Pancreas (tissue), 10 donors: Measurements from ENCODE around the gene SEPTIN6. TPM values are rescaled to one million over a fixed set of nuclear protein-coding genes. Genes with fewer than 3 reads are reported as not detected.

ENCODE experiments used
- ATAC-seq, 4 donors: fragments of 200-7000 bp; cut with Tn5 transposase; one replicate each; pipeline versions ENCODE4 v1.8.0 to v1.9.1; 2020; ENCODE audit warnings: mild to moderate bottlenecking in 4 of 4, moderate library complexity in 4 of 4
- DNase-seq, 6 donors: peaks; one replicate each; pipeline ENCODE4 v3.0.0-alpha.2; 2020
- FAIRE-seq: peaks from 2 replicates; lab custom pipeline; 2012; peaks lifted over from hg19 to GRCh38; lab: Jason Lieb, UNC
- H3K27ac ChIP-seq, 4 donors: fragments of 200-600 bp; sonication (generic); 1 replicate in 3 of 4; 2 replicates in 1 of 4; pipeline versions ENCODE4 v1.5.0 to v1.8.0; 2020
- H3K27me3 ChIP-seq, 4 donors: fragments of 200-600 bp; one replicate each; pipeline ENCODE4 v1.8.0; 2021
- H3K36me3 ChIP-seq, 3 donors: fragments of 200-600 bp; sonication (generic) in 1 of 3; one replicate each; pipeline versions ENCODE4 v1.5.0 to v1.8.0; 2020 to 2021
- H3K4me1 ChIP-seq, 3 donors: fragments of 200-600 bp; one replicate each; pipeline ENCODE4 v1.8.0; 2021
- H3K4me3 ChIP-seq, 4 donors: fragments of 200-600 bp; sonication (generic) in 2 of 4; one replicate each; pipeline versions ENCODE4 v1.5.0 to v1.8.0; 2020 to 2021
- H3K9me3 ChIP-seq, 4 donors: fragments of 200-600 bp; one replicate each; pipeline ENCODE4 v1.8.0; 2021
- CTCF ChIP-seq, 4 donors: fragments of 200-600 bp; sonication (generic) in 3 of 4; IDR thresholded peaks; one replicate each; pipeline versions ENCODE4 v1.5.0 to v1.8.0; 2021; ENCODE audit warnings: antibody characterized with exemption in 4 of 4
- WGBS, 2 donors: extraction: QIAGEN DNeasy Blood & Tissue Kit; methylation state at CpG; one replicate each; pipeline ENCODE4 v1.1.7; 2013; 5-methylcytosine and 5-hydroxymethylcytosine counted together
- intact Hi-C, 3 donors: fragments of 100-400 bp; cut with DNase I; formaldehyde crosslinking; loops; one replicate each; pipeline versions ENCODE4 v1.11.1 to v1.14.2; 2022
- polyA plus RNA-seq, 2 donors: library from polyadenylated mRNA; stranded (reverse); fragments of 200-250 nt; gene quantifications; one replicate each; pipeline ENCODE4 v1.2.3, GENCODE V29; 2013
- total RNA-seq, 6 donors: library from RNA; stranded (reverse); fragmentation: NEBNext Ultra II Directional in 4 of 6; extraction: Animal tissue kit (Norgen Biotek cat#: 25700) in 4 of 6; gene quantifications; one replicate each; pipeline versions ENCODE4 v1.2.1 to v1.2.4, GENCODE V29; 2021 to 2023
- donor health status: healthy with polysubstance abuse.
- donor health status: DM: no; HTN: no; CAD: no; lungs with moderate emphysema.
- donor health status: DM: no; HTN: no; CAD: no.
- donor health status: control.
- donor health status: control.
- donor health status: Bipolar disorder and iron deficiency.
- donor health status: DM: yes; HTN: yes; CAD: no.
- donor health status: DM: no; HTN: no; CAD: no.
- donor health status: DM: no; HTN: no; CAD: no.
- donor health status: DM: yes; HTN: yes; CAD: no.

The SEPTIN6 gene
- 10 to 100 TPM in 1 of 6 donors, 1 to 10 TPM in 5; 1.5 to 10.2 (median 3.8) TPM for total RNA-seq
- 1 to 10 TPM; 2.4 to 4.3 TPM for polyA plus RNA-seq

GRCh38 chrX:119693040-119693995 lies at the start of gene SEPTIN6:
Gene SEPTIN6, minus strand, starts transcription at chrX:119693168. Its CDS starts 63 bp downstream, at chrX:119693105.
- no peaks in the 10 kb centered on the region for H3K27me3 ChIP-seq
- H3K4me1 ChIP-seq, result no peaks in the 10 kb centered on the region
- H3K9me3 ChIP-seq, result no peaks in the 10 kb centered on the region
- H3K4me3 ChIP-seq, result peak within 1 kb of the TSS; percentile 44 to 60 (median 50)
- DNase-seq (peak; percentile 37 to 81 (median 56)), FAIRE-seq (no peak), ATAC-seq (peak; percentile 73 to 86 (median 84))
- H3K27ac ChIP-seq, result peak within 1 kb of the TSS in 3 of 4 donors; percentile 7 to 53 (median 39)
- H3K36me3 ChIP-seq, result no peaks in the 10 kb centered on the region
- TF ChIP-seq CTCF (IDR thresholded peaks at IDR 0.05), result no peak
- 14 to 29% methylated on average over 53 to 55 of the region's 59 CpGs for WGBS, 2 donors
- intact Hi-C loops, result no loop called here

GRCh38 chrX:119738742-119739141 lies 45.8 kb upstream of the SEPTIN6 start:
- WGBS, 2 donors, result 62 to 64% methylated on average over 5 of the region's 5 CpGs
- Histone ChIP-seq H3K27me3 (no peaks in the 10 kb centered on the region), H3K27ac (no peak overlapping the region), H3K4me1 (no peaks in the 10 kb centered on the region), H3K9me3 (no peaks in the 10 kb centered on the region), H3K36me3 (no peaks in the 10 kb centered on the region), H3K4me3 (no peak overlapping the region)
- TF ChIP-seq CTCF (IDR thresholded peaks at IDR 0.05), result no peak
- no peak for DNase-seq
- no peak for FAIRE-seq
- ATAC-seq, result no peak
- intact Hi-C loops, result loop anchor here in 1 of 3 donors (10.0 kb wide), 1 partner anchor 224 kb away; no protein-coding TSS in a partner anchor

- intact Hi-C loops, result loop anchor here in 1 of 3 donors (10.0 kb wide), 1 partner anchor 221 kb away; no protein-coding TSS in a partner anchor
- no peaks in the 10 kb centered on the region for H3K4me1 ChIP-seq
- no peak for FAIRE-seq
- DNase-seq, result no peak
- TF ChIP-seq CTCF (IDR thresholded peaks at IDR 0.05), result no peak
- H3K36me3 ChIP-seq, result no peaks in the 10 kb centered on the region
- 58 to 76% methylated on average over 11 of the region's 12 CpGs for WGBS, 2 donors
- no peak overlapping the region for H3K27ac ChIP-seq
- H3K9me3 ChIP-seq, result no peaks in the 10 kb centered on the region
- peaks cover 0 to 4% (median 0%) of the 10 kb centered on the region in 4 donors for H3K27me3 ChIP-seq
- no peak overlapping the region for H3K4me3 ChIP-seq
- no peak for ATAC-seq
These were observed 43.3 kb upstream of the SEPTIN6 start for GRCh38 chrX:119736206-119736764.

GRCh38 chrX:119735467-119735866 lies 42.5 kb upstream of the SEPTIN6 start:
- no peak for ATAC-seq
- no peak overlapping the region for H3K27ac ChIP-seq
- H3K4me1 ChIP-seq, result no peaks in the 10 kb centered on the region
- peaks cover 0 to 4% (median 2%) of the 10 kb centered on the region in 4 donors for H3K27me3 ChIP-seq
- WGBS, 2 donors, result 78 to 82% methylated on average over 6 of the region's 6 CpGs
- H3K4me3 ChIP-seq, result no peak overlapping the region
- intact Hi-C loops, result loop anchor here in 1 of 3 donors (10.0 kb wide), 1 partner anchor 221 kb away; no protein-coding TSS in a partner anchor
- H3K9me3 ChIP-seq, result no peaks in the 10 kb centered on the region
- TF ChIP-seq CTCF (IDR thresholded peaks at IDR 0.05), result no peak
- no peak for FAIRE-seq
- no peaks in the 10 kb centered on the region for H3K36me3 ChIP-seq
- DNase-seq, result no peak
